ENCODE measurements around the gene LPP.

Gene LPP

DNA sequence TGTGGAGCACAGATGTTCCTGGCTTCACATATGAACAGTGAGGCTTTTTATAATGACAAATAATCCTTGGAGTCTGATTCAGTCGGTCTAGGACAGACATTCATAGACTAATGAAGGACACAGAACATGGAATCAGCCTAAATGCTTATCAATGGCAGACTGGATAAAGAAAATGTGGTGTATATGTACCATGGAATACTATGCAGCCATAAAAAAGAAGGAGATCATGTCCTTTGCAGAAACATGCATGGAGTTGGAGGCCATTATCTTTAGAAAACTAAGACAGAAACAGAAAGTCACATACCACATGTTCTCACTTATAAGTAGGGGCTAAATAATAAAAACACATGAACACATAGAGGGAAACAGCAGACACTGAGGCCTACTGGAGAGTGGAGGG lies 19.9 kb upstream of the LPP start:
- no peak overlapping the region for H3K4me3 ChIP-seq (ENCODE audit: insufficient read depth, low read depth, low read length, poor library complexity, severe bottlenecking)
- no peaks in the 10 kb centered on the region for H3K36me3 ChIP-seq (ENCODE audit: control insufficient read depth, insufficient read depth, low read length)
- no peak for DNase-seq
- no peak overlapping the region for H3K27ac ChIP-seq (ENCODE audit: insufficient read depth, low read length, poor library complexity, severe bottlenecking)
- H3K27me3 ChIP-seq (replicated peaks; ENCODE audit: control insufficient read depth, insufficient read depth, low read length, poor library complexity, severe bottlenecking), result no peaks in the 10 kb centered on the region
- H3K9me3 ChIP-seq (ENCODE audit: control insufficient read depth, low read length), result no peaks in the 10 kb centered on the region
- no peaks in the 10 kb centered on the region for H3K4me1 ChIP-seq (ENCODE audit: control insufficient read depth, insufficient read depth, low read length, poor library complexity, severe bottlenecking)

DNA sequence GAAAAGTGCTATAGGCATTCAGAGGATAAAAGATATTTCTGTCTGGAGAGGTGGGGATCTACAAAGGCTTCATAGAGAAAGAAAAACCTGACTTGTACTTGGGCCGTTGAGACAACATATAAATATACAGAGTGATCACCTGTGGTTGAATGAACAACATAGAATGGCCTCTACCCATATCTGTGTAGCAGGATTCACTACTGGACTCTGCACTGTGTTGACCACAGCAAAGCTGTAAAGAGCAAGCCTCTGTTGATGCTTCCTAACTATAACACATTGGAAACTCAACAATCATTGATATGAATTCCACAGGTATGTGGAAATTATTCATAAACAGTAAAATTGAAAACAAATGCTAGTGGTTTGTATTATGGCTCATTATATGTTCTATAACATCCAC lies 19.1 kb upstream of the LPP start:
- DNase-seq, result no peak
- H3K36me3 ChIP-seq (ENCODE audit: control insufficient read depth, insufficient read depth, low read length), result no peaks in the 10 kb centered on the region
- H3K4me3 ChIP-seq (ENCODE audit: insufficient read depth, low read depth, low read length, poor library complexity, severe bottlenecking), result no peak overlapping the region
- H3K9me3 ChIP-seq (ENCODE audit: control insufficient read depth, low read length), result no peaks in the 10 kb centered on the region
- H3K27ac ChIP-seq (ENCODE audit: insufficient read depth, low read length, poor library complexity, severe bottlenecking), result no peak overlapping the region
- H3K4me1 ChIP-seq (ENCODE audit: control insufficient read depth, insufficient read depth, low read length, poor library complexity, severe bottlenecking), result no peaks in the 10 kb centered on the region
- H3K27me3 ChIP-seq (replicated peaks; ENCODE audit: control insufficient read depth, insufficient read depth, low read length, poor library complexity, severe bottlenecking), result no peaks in the 10 kb centered on the region

DNA sequence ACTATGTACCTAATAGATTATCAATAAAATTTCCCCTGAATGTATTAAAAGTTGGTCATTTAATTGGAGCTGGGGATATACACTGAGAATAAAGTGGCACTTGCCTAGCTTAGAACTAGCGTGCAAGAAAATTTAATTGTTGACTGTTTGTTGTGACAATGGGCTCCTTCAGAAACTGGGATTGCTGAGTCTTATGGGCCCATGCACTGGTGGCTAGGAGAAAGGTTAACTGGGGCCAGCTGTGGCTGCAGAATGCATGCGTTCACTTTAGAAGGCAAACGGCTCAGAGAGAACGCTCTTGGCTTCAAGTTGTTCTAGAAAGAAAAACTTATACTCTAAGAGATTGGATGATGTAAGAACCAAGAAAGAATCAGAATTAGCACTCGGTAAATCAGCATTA lies 18.7 kb upstream of the LPP start:
- Histone ChIP-seq H3K4me3 (ENCODE audit: insufficient read depth, low read depth, low read length, poor library complexity, severe bottlenecking) (no peak overlapping the region), H3K36me3 (ENCODE audit: control insufficient read depth, insufficient read depth, low read length) (no peaks in the 10 kb centered on the region), H3K4me1 (ENCODE audit: control insufficient read depth, insufficient read depth, low read length, poor library complexity, severe bottlenecking) (no peaks in the 10 kb centered on the region), H3K27ac (ENCODE audit: insufficient read depth, low read length, poor library complexity, severe bottlenecking) (no peak overlapping the region), H3K27me3 (replicated peaks; ENCODE audit: control insufficient read depth, insufficient read depth, low read length, poor library complexity, severe bottlenecking) (no peaks in the 10 kb centered on the region), H3K9me3 (ENCODE audit: control insufficient read depth, low read length) (no peaks in the 10 kb centered on the region)
- DNase-seq, result no peak

DNA sequence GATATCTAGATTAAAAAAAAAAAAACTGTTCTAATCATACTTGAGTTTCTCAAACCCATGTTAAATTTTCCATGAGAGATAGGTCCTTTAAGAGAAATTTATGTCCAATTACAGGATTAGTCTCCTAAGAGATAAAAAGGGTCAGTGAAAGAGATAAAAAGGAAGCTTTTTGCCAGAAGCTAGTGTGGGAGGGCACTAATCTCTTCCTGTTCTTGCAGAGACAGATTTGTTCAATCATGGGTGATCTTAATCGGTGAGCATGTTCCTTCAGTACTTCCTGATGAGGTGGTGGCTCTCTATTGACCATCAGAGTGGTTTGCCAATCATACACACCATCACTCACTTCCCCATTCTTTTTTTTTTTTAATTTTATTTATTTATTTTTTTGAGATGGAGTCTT lies 16.9 kb upstream of the LPP start:
- Histone ChIP-seq H3K36me3 (ENCODE audit: control insufficient read depth, insufficient read depth, low read length) (no peaks in the 10 kb centered on the region), H3K27ac (ENCODE audit: insufficient read depth, low read length, poor library complexity, severe bottlenecking) (no peak overlapping the region), H3K4me3 (ENCODE audit: insufficient read depth, low read depth, low read length, poor library complexity, severe bottlenecking) (no peak overlapping the region), H3K27me3 (replicated peaks; ENCODE audit: control insufficient read depth, insufficient read depth, low read length, poor library complexity, severe bottlenecking) (no peaks in the 10 kb centered on the region), H3K9me3 (ENCODE audit: control insufficient read depth, low read length) (no peaks in the 10 kb centered on the region), H3K4me1 (ENCODE audit: control insufficient read depth, insufficient read depth, low read length, poor library complexity, severe bottlenecking) (no peaks in the 10 kb centered on the region)
- DNase-seq, result no peak

DNA sequence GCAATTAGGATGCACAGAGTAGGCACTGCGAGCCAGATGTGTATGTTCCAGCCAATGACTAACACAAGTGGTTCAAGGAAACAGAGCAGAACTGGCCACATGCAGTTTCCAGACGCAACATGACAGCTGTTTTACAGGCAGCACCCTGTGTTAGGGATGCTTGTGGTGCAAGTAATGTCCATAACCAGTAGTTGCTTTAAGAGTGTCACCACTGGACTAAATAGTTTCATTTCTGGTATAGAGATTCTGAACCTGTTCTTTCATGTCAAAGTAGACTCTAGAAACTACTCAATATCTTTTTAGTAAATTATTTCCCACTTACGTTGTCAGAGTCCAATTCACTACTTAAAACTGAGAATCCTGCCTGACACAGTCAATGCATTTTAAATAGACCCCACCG lies 14.5 kb upstream of the LPP start:
- Histone ChIP-seq H3K4me1 (ENCODE audit: control insufficient read depth, insufficient read depth, low read length, poor library complexity, severe bottlenecking) (no peaks in the 10 kb centered on the region), H3K27ac (ENCODE audit: insufficient read depth, low read length, poor library complexity, severe bottlenecking) (no peak overlapping the region), H3K9me3 (ENCODE audit: control insufficient read depth, low read length) (no peaks in the 10 kb centered on the region), H3K4me3 (ENCODE audit: insufficient read depth, low read depth, low read length, poor library complexity, severe bottlenecking) (no peak overlapping the region), H3K27me3 (replicated peaks; ENCODE audit: control insufficient read depth, insufficient read depth, low read length, poor library complexity, severe bottlenecking) (no peaks in the 10 kb centered on the region), H3K36me3 (ENCODE audit: control insufficient read depth, insufficient read depth, low read length) (no peaks in the 10 kb centered on the region)
- no peak for DNase-seq

DNA sequence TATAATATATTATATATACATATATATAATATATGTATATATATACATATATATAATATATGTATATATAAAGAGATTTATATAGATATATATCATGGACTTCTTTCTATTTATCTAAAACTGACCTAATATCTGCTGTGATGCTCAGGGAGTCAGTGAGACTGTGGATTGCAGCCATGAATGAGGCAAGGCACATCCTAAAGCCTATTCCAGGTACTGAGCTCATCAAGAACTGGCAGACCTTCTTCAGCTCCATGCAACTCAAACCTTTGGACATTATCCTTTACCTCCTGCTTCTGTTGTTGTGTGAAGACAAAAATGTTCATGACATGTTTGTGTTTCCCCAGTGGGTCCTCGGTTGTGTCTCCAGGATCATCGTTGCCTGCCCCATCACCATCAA lies 7.7 kb upstream of the LPP start:
- no peaks in the 10 kb centered on the region for H3K36me3 ChIP-seq (ENCODE audit: control insufficient read depth, insufficient read depth, low read length)
- peaks cover 3% of the 10 kb centered on the region for H3K4me1 ChIP-seq (ENCODE audit: control insufficient read depth, insufficient read depth, low read length, poor library complexity, severe bottlenecking)
- DNase-seq, result no peak
- H3K27ac ChIP-seq (ENCODE audit: insufficient read depth, low read length, poor library complexity, severe bottlenecking), result no peak overlapping the region
- no peaks in the 10 kb centered on the region for H3K9me3 ChIP-seq (ENCODE audit: control insufficient read depth, low read length)
- no peak overlapping the region for H3K4me3 ChIP-seq (ENCODE audit: insufficient read depth, low read depth, low read length, poor library complexity, severe bottlenecking)
- H3K27me3 ChIP-seq (replicated peaks; ENCODE audit: control insufficient read depth, insufficient read depth, low read length, poor library complexity, severe bottlenecking), result no peaks in the 10 kb centered on the region

DNA sequence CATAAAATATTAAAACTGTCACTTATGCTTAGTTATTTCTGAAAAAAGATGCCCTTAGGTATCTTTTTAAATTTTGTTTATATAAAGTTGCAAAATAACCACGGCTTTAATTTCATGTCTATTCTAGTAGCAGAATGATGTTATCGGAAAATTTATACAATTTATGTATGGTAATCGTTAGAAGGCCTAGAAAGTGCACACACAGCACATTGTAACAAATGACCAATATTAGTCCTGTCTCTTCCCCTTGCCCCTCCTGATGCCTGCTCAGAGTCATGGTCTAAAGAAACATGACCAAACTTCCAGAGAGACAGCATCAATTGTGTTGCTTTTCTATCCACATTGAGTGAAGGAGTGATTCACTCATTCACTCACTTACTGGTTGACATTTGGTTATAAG lies 6.2 kb upstream of the LPP start:
- no peak overlapping the region for H3K27ac ChIP-seq (ENCODE audit: insufficient read depth, low read length, poor library complexity, severe bottlenecking)
- no peaks in the 10 kb centered on the region for H3K36me3 ChIP-seq (ENCODE audit: control insufficient read depth, insufficient read depth, low read length)
- peaks cover 3% of the 10 kb centered on the region for H3K4me1 ChIP-seq (ENCODE audit: control insufficient read depth, insufficient read depth, low read length, poor library complexity, severe bottlenecking)
- H3K4me3 ChIP-seq (ENCODE audit: insufficient read depth, low read depth, low read length, poor library complexity, severe bottlenecking), result no peak overlapping the region
- DNase-seq, result no peak
- no peaks in the 10 kb centered on the region for H3K27me3 ChIP-seq (replicated peaks; ENCODE audit: control insufficient read depth, insufficient read depth, low read length, poor library complexity, severe bottlenecking)
- no peaks in the 10 kb centered on the region for H3K9me3 ChIP-seq (ENCODE audit: control insufficient read depth, low read length)

DNA sequence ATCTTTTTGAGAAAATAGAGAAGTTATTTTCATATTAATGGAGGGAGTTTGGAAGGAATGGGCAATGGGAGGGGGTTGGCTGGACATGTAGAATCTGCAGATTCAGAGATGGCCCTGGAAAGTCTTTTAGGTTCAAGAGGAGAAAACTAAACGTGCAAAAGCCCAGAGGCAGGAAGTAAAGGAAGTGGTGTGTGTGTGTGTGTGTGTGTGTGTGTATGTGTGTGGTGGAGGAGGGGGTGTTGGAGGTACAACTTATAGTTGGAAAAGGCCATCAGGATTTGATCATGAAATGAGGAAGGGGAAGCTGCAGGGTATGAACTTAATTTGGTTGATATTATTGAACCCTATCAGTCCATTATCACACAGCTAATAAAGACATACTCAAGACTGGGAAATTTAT lies 5.6 kb upstream of the LPP start:
- Histone ChIP-seq H3K4me3 (ENCODE audit: insufficient read depth, low read depth, low read length, poor library complexity, severe bottlenecking) (no peak overlapping the region), H3K27ac (ENCODE audit: insufficient read depth, low read length, poor library complexity, severe bottlenecking) (no peak overlapping the region), H3K4me1 (ENCODE audit: control insufficient read depth, insufficient read depth, low read length, poor library complexity, severe bottlenecking) (peaks cover 3% of the 10 kb centered on the region), H3K36me3 (ENCODE audit: control insufficient read depth, insufficient read depth, low read length) (no peaks in the 10 kb centered on the region), H3K27me3 (replicated peaks; ENCODE audit: control insufficient read depth, insufficient read depth, low read length, poor library complexity, severe bottlenecking) (no peaks in the 10 kb centered on the region), H3K9me3 (ENCODE audit: control insufficient read depth, low read length) (no peaks in the 10 kb centered on the region)
- DNase-seq, result no peak

DNA sequence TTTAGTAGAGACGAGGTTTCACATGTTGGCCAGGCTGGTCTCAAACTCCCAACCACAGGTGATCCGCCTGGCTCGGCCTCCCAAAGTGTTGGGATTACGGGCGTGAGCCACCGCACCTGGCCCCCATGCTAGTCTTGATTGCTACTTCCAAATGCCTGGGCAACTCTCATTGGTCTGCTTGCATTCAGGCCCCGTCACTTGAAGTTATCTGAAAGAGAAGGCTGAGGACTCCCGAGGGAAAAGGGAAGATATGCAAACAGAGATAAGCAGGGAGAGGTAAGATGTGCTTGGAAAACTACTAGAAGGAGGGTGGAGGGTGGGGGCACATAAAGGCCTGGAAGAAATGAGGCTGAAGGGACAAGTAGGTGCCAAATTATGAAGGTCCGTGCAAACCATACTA lies 4.4 kb upstream of the LPP start:
- DNase-seq, result no peak
- H3K4me3 ChIP-seq (ENCODE audit: insufficient read depth, low read depth, low read length, poor library complexity, severe bottlenecking), result no peak overlapping the region
- H3K27ac ChIP-seq (ENCODE audit: insufficient read depth, low read length, poor library complexity, severe bottlenecking), result no peak overlapping the region
- no peaks in the 10 kb centered on the region for H3K36me3 ChIP-seq (ENCODE audit: control insufficient read depth, insufficient read depth, low read length)
- peaks cover 5% of the 10 kb centered on the region for H3K4me1 ChIP-seq (ENCODE audit: control insufficient read depth, insufficient read depth, low read length, poor library complexity, severe bottlenecking)
- no peaks in the 10 kb centered on the region for H3K27me3 ChIP-seq (replicated peaks; ENCODE audit: control insufficient read depth, insufficient read depth, low read length, poor library complexity, severe bottlenecking)
- no peaks in the 10 kb centered on the region for H3K9me3 ChIP-seq (ENCODE audit: control insufficient read depth, low read length)

DNA sequence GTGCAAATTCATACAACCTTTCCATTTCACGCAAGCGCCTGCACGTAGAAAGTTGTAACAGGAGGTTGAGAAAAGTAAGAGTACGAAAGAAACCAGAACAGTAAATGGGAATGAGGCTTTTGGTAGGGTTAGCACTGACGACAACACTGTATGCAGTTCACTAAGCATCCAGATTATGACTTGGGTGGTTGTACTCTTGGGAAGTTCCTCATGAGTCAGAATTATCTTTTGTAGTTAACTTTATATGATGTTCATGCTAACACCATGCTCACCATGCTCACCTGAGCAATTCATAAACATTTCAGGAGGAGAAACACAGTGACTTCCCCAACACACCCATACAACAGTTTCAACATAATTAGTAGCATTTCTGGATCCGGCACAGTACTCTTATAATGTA lies 3.0 kb upstream of the LPP start:
- Histone ChIP-seq H3K9me3 (ENCODE audit: control insufficient read depth, low read length) (no peaks in the 10 kb centered on the region), H3K36me3 (ENCODE audit: control insufficient read depth, insufficient read depth, low read length) (no peaks in the 10 kb centered on the region), H3K4me1 (ENCODE audit: control insufficient read depth, insufficient read depth, low read length, poor library complexity, severe bottlenecking) (peaks cover 19% of the 10 kb centered on the region), H3K27ac (ENCODE audit: insufficient read depth, low read length, poor library complexity, severe bottlenecking) (no peak overlapping the region), H3K27me3 (replicated peaks; ENCODE audit: control insufficient read depth, insufficient read depth, low read length, poor library complexity, severe bottlenecking) (no peaks in the 10 kb centered on the region), H3K4me3 (ENCODE audit: insufficient read depth, low read depth, low read length, poor library complexity, severe bottlenecking) (no peak overlapping the region)
- no peak for DNase-seq

DNA sequence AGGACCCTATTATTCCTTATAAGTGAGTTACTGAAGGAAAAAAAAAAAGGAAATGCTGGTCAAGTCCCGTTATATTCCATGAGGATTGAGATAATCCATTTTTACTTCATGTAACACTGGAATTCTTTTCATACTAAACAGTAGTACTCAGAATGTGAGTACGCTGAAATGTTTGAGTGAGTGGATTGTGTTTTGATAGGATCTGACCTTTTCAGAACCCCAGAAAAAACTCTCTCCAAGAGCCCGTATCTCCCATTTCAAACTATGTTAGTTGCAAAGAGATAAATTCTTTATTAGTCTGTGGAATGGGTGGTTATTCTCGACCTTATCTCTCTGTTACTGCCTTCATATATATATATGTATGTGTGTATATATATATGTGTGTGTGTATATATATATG lies 2.5 kb upstream of the LPP start:
- Histone ChIP-seq H3K9me3 (ENCODE audit: control insufficient read depth, low read length) (no peaks in the 10 kb centered on the region), H3K4me1 (ENCODE audit: control insufficient read depth, insufficient read depth, low read length, poor library complexity, severe bottlenecking) (peaks cover 23% of the 10 kb centered on the region), H3K4me3 (ENCODE audit: insufficient read depth, low read depth, low read length, poor library complexity, severe bottlenecking) (no peak overlapping the region), H3K36me3 (ENCODE audit: control insufficient read depth, insufficient read depth, low read length) (no peaks in the 10 kb centered on the region), H3K27ac (ENCODE audit: insufficient read depth, low read length, poor library complexity, severe bottlenecking) (no peak overlapping the region), H3K27me3 (replicated peaks; ENCODE audit: control insufficient read depth, insufficient read depth, low read length, poor library complexity, severe bottlenecking) (no peaks in the 10 kb centered on the region)
- DNase-seq, result no peak
